ENCODE results near the gene GIPC1.
"Not testable (repeated sequence)": the region's sequence is repeated elsewhere in the genome, so short reads cannot be mapped to it uniquely, and the experiment has no call there.

Gene GIPC1

GRCh38 chr19:14517840-14518505 is 22.0 kb upstream of the GIPC1 start, which contains the start of gene DNAJB1:
Gene DNAJB1, minus strand, starts transcription at chr19:14518397. Its CDS starts 48 bp downstream, at chr19:14518349.
- DNase-seq (ENCODE audit: low read depth in 2 of 2, low spot score in 1 of 2) = peak; percentile 32 to 47

GRCh38 chr19:14517446-14517839 is 21.5 kb upstream of the GIPC1 start:
- no peak for DNase-seq (ENCODE audit: low read depth in 2 of 2, low spot score in 1 of 2)

- DNase-seq (ENCODE audit: low read depth in 2 of 2, low spot score in 1 of 2) = no peak
These were observed 21.0 kb upstream of the GIPC1 start for GRCh38 chr19:14516746-14517438.

GRCh38 chr19:14516048-14516534 is 20.2 kb upstream of the GIPC1 start:
- DNase-seq (ENCODE audit: low read depth in 2 of 2, low spot score in 1 of 2) = no peak

- no peak for DNase-seq (ENCODE audit: low read depth in 2 of 2, low spot score in 1 of 2)
These were observed 19.6 kb upstream of the GIPC1 start for GRCh38 chr19:14515501-14516047.

- DNase-seq (ENCODE audit: low read depth in 2 of 2, low spot score in 1 of 2) = no peak
These were observed 18.4 kb upstream of the GIPC1 start for GRCh38 chr19:14514215-14514863.

- DNase-seq (ENCODE audit: low read depth in 2 of 2, low spot score in 1 of 2) = no peak
These were observed 16.6 kb upstream of the GIPC1 start for GRCh38 chr19:14512406-14512961.

GRCh38 chr19:14511229-14511593 is 15.3 kb upstream of the GIPC1 start:
- DNase-seq (ENCODE audit: low read depth in 2 of 2, low spot score in 1 of 2) = no peak

- DNase-seq (ENCODE audit: low read depth in 2 of 2, low spot score in 1 of 2) = no peak
These were observed 14.6 kb upstream of the GIPC1 start for GRCh38 chr19:14510311-14511228.

GRCh38 chr19:14507704-14508542 is 12.0 kb upstream of the GIPC1 start:
- DNase-seq (ENCODE audit: low read depth in 2 of 2, low spot score in 1 of 2) = no peak

GRCh38 chr19:14505488-14506239 is 9.7 kb upstream of the GIPC1 start:
- peak in 1 of 2 donors; percentile 41 for DNase-seq (ENCODE audit: low read depth in 2 of 2, low spot score in 1 of 2)

GRCh38 chr19:14504575-14504974 is 8.6 kb upstream of the GIPC1 start:
- DNase-seq (ENCODE audit: low read depth in 2 of 2, low spot score in 1 of 2) = not testable (repeated sequence)

GRCh38 chr19:14503285-14503684 is 7.4 kb upstream of the GIPC1 start:
- DNase-seq (ENCODE audit: low read depth in 2 of 2, low spot score in 1 of 2) = no peak

GRCh38 chr19:14502334-14503092 is 6.6 kb upstream of the GIPC1 start:
- no peak for DNase-seq (ENCODE audit: low read depth in 2 of 2, low spot score in 1 of 2)

GRCh38 chr19:14497228-14497921 is 1.4 kb upstream of the GIPC1 start:
- DNase-seq (ENCODE audit: low read depth in 2 of 2, low spot score in 1 of 2) = no peak

- DNase-seq (ENCODE audit: low read depth in 2 of 2, low spot score in 1 of 2) = no peak
These were observed 904 bp upstream of the GIPC1 start for GRCh38 chr19:14496834-14497227.

- DNase-seq (ENCODE audit: low read depth in 2 of 2, low spot score in 1 of 2) = no peak
These were observed 277 bp downstream of the GIPC1 start for GRCh38 chr19:14495672-14496028.
